Measurements from ENCODE around the gene FAM8A1. TPM values are rescaled to one million over a fixed set of nuclear protein-coding genes. Genes with fewer than 3 reads are reported as not detected.

FAM8A1 gene
- total and polyA plus RNA-seq, 2 donors (not counting 3 experiments of a cell fraction or from before 2014, with no cell fraction given): 4.8 to 11.3 TPM

DNA sequence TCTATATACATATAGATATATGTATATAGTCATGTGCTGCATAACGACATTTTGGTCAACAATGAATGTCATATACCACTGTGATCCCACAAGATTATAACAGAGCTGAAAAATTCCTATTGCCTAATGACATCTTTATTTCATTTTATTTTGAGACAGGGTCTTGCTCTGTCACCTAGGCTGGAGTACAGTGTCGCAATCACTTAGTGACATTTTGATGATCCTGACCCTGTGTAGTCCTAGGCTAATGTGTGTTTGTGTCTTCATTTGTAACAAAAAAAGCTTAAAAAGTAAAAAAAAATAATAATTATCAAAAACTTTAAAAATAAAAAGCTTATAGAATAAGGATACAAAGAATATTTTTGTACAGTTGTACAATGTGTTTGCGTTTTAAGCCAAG lies 4.0 kb upstream of the FAM8A1 start:
- no peaks in the 10 kb centered on the region for H3K36me3 ChIP-seq (ENCODE audit: control insufficient read depth in 2 of 2, extremely low read depth in 1 of 2, insufficient read depth in 2 of 2, low read length in 2 of 2)
- ChIA-PET POLR2A (interaction anchor here (0.6 kb wide), 1 partner anchor 195 kb away, joined by 3 read pairs; no protein-coding TSS in a partner anchor), CTCF (interaction anchor here (0.8 to 1.3 kb wide), 3 partner anchors 10 to 208 kb away, joined by 3 to 4 read pairs (median 3); no protein-coding TSS in a partner anchor)
- intact Hi-C loops (cut with micrococcal nuclease): no loop called here
- FAIRE-seq (peak; percentile 74), DNase-seq (ENCODE audit: low read depth, low spot score) (no peak)
- H3K9me1 ChIP-seq (replicated peaks; ENCODE audit: control insufficient read depth, extremely low read depth, insufficient read depth, low read length): no peaks in the 10 kb centered on the region
- TF ChIP-seq FOS (IDR thresholded peaks at IDR 0.05; ENCODE audit: borderline replicate concordance, insufficient read depth, low read length): no peak
- TF ChIP-seq, protein P1, sequence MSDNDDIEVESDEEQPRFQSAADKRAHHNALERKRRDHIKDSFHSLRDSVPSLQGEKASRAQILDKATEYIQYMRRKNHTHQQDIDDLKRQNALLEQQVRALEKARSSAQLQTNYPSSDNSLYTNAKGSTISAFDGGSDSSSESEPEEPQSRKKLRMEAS (IDR thresholded peaks at IDR 0.05; ENCODE audit: insufficient read depth, insufficient read length): no peak
- no peak for TF ChIP-seq POLR2AphosphoS5 (IDR thresholded peaks at IDR 0.05; ENCODE audit: insufficient read depth, low read depth, low read length)
- TF ChIP-seq JUN (IDR thresholded peaks at IDR 0.05; ENCODE audit: borderline replicate concordance, insufficient read depth, insufficient read length, low read depth): no peak
- TF ChIP-seq POLR2A (IDR thresholded peaks at IDR 0.05; ENCODE audit: low read depth, low read length): no peak
- TF ChIP-seq MYC (IDR thresholded peaks at IDR 0.05; ENCODE audit: low read depth, low read length): no peak
- TF ChIP-seq GATA2 (IDR thresholded peaks at IDR 0.05; ENCODE audit: insufficient read depth, insufficient read length, low read depth, low read length): no peak
- no peak for TF ChIP-seq EZH2 (IDR thresholded peaks at IDR 0.05; ENCODE audit: borderline replicate concordance, low read depth, low read length, severe bottlenecking)
- TF ChIP-seq, protein P2, sequence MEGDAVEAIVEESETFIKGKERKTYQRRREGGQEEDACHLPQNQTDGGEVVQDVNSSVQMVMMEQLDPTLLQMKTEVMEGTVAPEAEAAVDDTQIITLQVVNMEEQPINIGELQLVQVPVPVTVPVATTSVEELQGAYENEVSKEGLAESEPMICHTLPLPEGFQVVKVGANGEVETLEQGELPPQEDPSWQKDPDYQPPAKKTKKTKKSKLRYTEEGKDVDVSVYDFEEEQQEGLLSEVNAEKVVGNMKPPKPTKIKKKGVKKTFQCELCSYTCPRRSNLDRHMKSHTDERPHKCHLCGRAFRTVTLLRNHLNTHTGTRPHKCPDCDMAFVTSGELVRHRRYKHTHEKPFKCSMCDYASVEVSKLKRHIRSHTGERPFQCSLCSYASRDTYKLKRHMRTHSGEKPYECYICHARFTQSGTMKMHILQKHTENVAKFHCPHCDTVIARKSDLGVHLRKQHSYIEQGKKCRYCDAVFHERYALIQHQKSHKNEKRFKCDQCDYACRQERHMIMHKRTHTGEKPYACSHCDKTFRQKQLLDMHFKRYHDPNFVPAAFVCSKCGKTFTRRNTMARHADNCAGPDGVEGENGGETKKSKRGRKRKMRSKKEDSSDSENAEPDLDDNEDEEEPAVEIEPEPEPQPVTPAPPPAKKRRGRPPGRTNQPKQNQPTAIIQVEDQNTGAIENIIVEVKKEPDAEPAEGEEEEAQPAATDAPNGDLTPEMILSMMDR (IDR thresholded peaks at IDR 0.05; ENCODE audit: extremely low read depth in 1 of 2, insufficient read depth in 1 of 2, low read depth in 1 of 2, low read length in 2 of 2): no peak
- no peaks in the 10 kb centered on the region for H4K20me1 ChIP-seq (replicated peaks; ENCODE audit: control insufficient read depth, extremely low read depth, insufficient read depth, low read length)
- H3K9me3 ChIP-seq (replicated peaks; ENCODE audit: control insufficient read depth, insufficient read depth, low read length): no peaks in the 10 kb centered on the region
- H3K27ac ChIP-seq (ENCODE audit: insufficient read depth, low read depth, low read length): no peak overlapping the region
- H3K4me2 ChIP-seq (ENCODE audit: insufficient read depth, low read length): no peak overlapping the region
- no TSS peak for BruUV-seq (replicated peaks)
- dilution Hi-C loops (cut with MboI; ENCODE audit: extremely low pct_ligation_motif_present, low sequenced_read_pairs): no loop called here
- peaks cover 3% of the 10 kb centered on the region for H3K4me1 ChIP-seq (ENCODE audit: control insufficient read depth, extremely low read depth, insufficient read depth, low read length)
- H3K4me3 ChIP-seq (replicated peaks in 1 of 3; ENCODE audit: insufficient read depth in 1 of 3, low read depth in 1 of 3, low read length in 3 of 3): no peak overlapping the region
- H3K9ac ChIP-seq (replicated peaks; ENCODE audit: extremely low read depth, insufficient read depth, low read length): no peak overlapping the region
- peaks cover 0 to 2% of the 10 kb centered on the region in 2 experiments for H3K27me3 ChIP-seq (ENCODE audit: control insufficient read depth in 2 of 2, insufficient read depth in 2 of 2, low read length in 2 of 2)
- H2AFZ ChIP-seq (ENCODE audit: low read depth, low read length): no peak overlapping the region
- H3K79me2 ChIP-seq (ENCODE audit: control insufficient read depth, insufficient read depth, low read length): no peaks in the 10 kb centered on the region
